Fibroblast of lung (primary cell): Measurements from ENCODE around the gene AIFM1. TPM values are rescaled to one million over a fixed set of nuclear protein-coding genes. Genes with fewer than 3 reads are reported as not detected.

Source experiments
- DNase-seq, 2 donors: peaks; one replicate each; pipeline versions ENCODE4 v3.0.0 to v3.0.0-alpha.2; 2010; ENCODE audit warnings: low read depth in 2 of 2
- H2AFZ ChIP-seq: 2 replicates; pipeline ENCODE4 v1.5.1; 2012; ENCODE audit warnings: low read length, control low read depth, inconsistent platforms
- H3K27ac ChIP-seq: 2 replicates; pipeline ENCODE4 v1.5.1; 2011; ENCODE audit warnings: low read length, control low read depth; ENCODE audit not compliant: insufficient read depth
- H3K27me3 ChIP-seq: 2 replicates; pipeline ENCODE4 v1.5.1; 2011; ENCODE audit warnings: mild to moderate bottlenecking, low read length; ENCODE audit not compliant: control insufficient read depth, insufficient read depth
- H3K36me3 ChIP-seq: 2 replicates; pipeline ENCODE4 v1.5.1; 2011; ENCODE audit warnings: low read length; ENCODE audit not compliant: control insufficient read depth, insufficient read depth
- H3K4me1 ChIP-seq: 2 replicates; pipeline ENCODE4 v1.5.1; 2011; ENCODE audit warnings: low read length; ENCODE audit not compliant: control insufficient read depth, insufficient read depth; ENCODE audit errors: extremely low read depth
- H3K4me2 ChIP-seq: 2 replicates; pipeline ENCODE4 v1.5.1; 2011; ENCODE audit warnings: low read length, control low read depth; ENCODE audit not compliant: insufficient read depth; ENCODE audit errors: extremely low read depth
- H3K4me3 ChIP-seq, 4 experiments: fragments of 200-600 bp in 1 of 4; sonication (generic) in 1 of 4; replicated peaks in 1 of 4; 2 replicates each; pipeline ENCODE4 v1.5.1; 2011 to 2016; ENCODE audit warnings: low read length in 4 of 4, low read depth in 3 of 4, mild to moderate bottlenecking in 3 of 4, control low read depth in 2 of 4, inconsistent platforms in 1 of 4, mixed read lengths in 1 of 4; ENCODE audit not compliant: insufficient read depth in 1 of 4; ENCODE audit errors: control extremely low read depth in 1 of 4
- H3K79me2 ChIP-seq: 2 replicates; pipeline ENCODE4 v1.5.1; 2012; ENCODE audit warnings: mild to moderate bottlenecking, low read length, inconsistent platforms; ENCODE audit not compliant: control insufficient read depth, insufficient read depth
- H3K9ac ChIP-seq: 2 replicates; pipeline ENCODE4 v1.5.1; 2011; ENCODE audit warnings: mild to moderate bottlenecking, low read length, control low read depth; ENCODE audit not compliant: insufficient read depth
- H3K9me3 ChIP-seq: 2 replicates; pipeline ENCODE4 v1.5.1; 2012; ENCODE audit warnings: low read depth, low read length; ENCODE audit not compliant: control insufficient read depth, insufficient read depth
- H4K20me1 ChIP-seq: 2 replicates; pipeline ENCODE4 v1.5.1; 2011; ENCODE audit warnings: low read length; ENCODE audit not compliant: control insufficient read depth, insufficient read depth; ENCODE audit errors: extremely low read depth
- EZH2 ChIP-seq: IDR thresholded peaks from 2 replicates; pipeline ENCODE4 v1.5.1; 2012; ENCODE audit warnings: low read length, control low read depth, mild to moderate bottlenecking; ENCODE audit errors: missing control alignments
- polyA plus RNA-seq, 2 donors: library from polyadenylated mRNA; depleted of rRNA in 1 of 2; stranded (reverse) in 1 of 2; unstranded in 1 of 2; fragments of >200 nt; gene quantifications; 2 replicates each; pipeline ENCODE4 v1.2.1, GENCODE V29; 2011 to 2012; ENCODE audit warnings: missing spikeins in 1 of 2
- total RNA-seq: library from RNA; depleted of rRNA; stranded (reverse); fragments of >200 nt; gene quantifications from 2 replicates; pipeline ENCODE4 v1.2.1, GENCODE V29; 2014
- TF ChIP-seq, protein P1 (sequence below), 2 donors: IDR thresholded peaks in 1 of 2; conservative IDR thresholded peaks in 1 of 2; 1 replicate in 1 of 2; 2 replicates in 1 of 2; pipeline ENCODE4 v1.5.1; 2011 to 2012; ENCODE audit warnings: low read length in 2 of 2, control low read depth in 1 of 2, inconsistent platforms in 1 of 2, low read depth in 1 of 2, mild to moderate bottlenecking in 1 of 2

AIFM1 gene
- total and polyA plus RNA-seq, 2 donors (not counting 1 experiment from before 2014, with no cell fraction given), result 23.1 to 36.1 TPM

DNA sequence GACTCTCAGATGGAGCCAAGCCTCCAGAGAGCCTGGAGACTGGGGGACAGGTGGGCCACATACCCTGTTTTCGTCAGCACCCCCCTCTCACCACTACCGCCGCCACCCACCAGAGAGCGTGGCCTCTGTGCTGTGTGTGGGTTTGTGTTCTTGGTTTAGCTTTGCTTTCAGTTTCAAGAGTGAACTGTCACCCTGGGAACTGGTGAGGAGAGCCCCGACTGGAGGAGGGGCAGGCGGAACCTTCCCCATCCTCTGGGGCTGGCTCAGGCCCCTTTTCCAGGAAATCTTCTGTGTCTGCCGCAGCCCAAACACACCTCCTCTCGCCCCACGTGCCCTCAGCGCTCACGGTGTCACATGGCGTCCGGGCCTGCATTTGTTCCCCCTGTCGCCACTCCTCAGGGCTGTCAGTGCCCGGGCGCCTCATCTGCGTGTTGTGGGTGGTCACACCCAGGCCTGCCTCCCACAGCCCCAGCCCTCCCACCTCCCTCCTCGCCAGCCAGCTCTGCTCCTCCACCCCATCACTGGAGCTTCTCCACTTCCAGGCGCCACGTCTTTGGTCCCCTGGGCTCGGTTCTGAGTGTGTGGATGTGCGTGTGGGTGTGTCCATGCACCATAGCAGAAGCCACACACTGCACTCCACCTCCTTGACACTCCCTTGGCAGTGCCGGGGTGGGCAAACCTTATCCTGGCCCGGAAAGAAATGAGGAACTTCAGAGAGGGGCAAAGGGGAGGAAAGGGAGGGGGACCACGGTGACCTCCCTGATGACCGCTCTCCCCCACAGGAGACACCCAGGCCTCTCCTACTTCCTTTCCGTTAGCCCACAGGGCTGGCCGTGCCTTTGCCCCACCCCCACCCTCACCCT is 83.2 kb downstream of the AIFM1 start:
- Histone ChIP-seq H2AFZ (no peak overlapping the region), H3K4me1 (peaks cover 7% of the 10 kb centered on the region), H3K27me3 (no peaks in the 10 kb centered on the region), H3K36me3 (peaks cover 2% of the 10 kb centered on the region), H3K4me3 (no peak overlapping the region), H3K9me3 (no peaks in the 10 kb centered on the region), H4K20me1 (no peaks in the 10 kb centered on the region), H3K4me2 (peak overlapping the region; percentile 25), H3K27ac (peak overlapping the region; percentile 51), H3K9ac (peak overlapping the region; percentile 23), H3K79me2 (no peaks in the 10 kb centered on the region)
- no peak for TF ChIP-seq EZH2
- TF ChIP-seq, protein P1, sequence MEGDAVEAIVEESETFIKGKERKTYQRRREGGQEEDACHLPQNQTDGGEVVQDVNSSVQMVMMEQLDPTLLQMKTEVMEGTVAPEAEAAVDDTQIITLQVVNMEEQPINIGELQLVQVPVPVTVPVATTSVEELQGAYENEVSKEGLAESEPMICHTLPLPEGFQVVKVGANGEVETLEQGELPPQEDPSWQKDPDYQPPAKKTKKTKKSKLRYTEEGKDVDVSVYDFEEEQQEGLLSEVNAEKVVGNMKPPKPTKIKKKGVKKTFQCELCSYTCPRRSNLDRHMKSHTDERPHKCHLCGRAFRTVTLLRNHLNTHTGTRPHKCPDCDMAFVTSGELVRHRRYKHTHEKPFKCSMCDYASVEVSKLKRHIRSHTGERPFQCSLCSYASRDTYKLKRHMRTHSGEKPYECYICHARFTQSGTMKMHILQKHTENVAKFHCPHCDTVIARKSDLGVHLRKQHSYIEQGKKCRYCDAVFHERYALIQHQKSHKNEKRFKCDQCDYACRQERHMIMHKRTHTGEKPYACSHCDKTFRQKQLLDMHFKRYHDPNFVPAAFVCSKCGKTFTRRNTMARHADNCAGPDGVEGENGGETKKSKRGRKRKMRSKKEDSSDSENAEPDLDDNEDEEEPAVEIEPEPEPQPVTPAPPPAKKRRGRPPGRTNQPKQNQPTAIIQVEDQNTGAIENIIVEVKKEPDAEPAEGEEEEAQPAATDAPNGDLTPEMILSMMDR (conservative IDR thresholded peaks at IDR 0.05 in 1 of 2, IDR thresholded peaks at IDR 0.05 in 1 of 2; ENCODE audit: low read depth in 1 of 2, low read length in 2 of 2), result no peak
- DNase-seq, result no peak

DNA sequence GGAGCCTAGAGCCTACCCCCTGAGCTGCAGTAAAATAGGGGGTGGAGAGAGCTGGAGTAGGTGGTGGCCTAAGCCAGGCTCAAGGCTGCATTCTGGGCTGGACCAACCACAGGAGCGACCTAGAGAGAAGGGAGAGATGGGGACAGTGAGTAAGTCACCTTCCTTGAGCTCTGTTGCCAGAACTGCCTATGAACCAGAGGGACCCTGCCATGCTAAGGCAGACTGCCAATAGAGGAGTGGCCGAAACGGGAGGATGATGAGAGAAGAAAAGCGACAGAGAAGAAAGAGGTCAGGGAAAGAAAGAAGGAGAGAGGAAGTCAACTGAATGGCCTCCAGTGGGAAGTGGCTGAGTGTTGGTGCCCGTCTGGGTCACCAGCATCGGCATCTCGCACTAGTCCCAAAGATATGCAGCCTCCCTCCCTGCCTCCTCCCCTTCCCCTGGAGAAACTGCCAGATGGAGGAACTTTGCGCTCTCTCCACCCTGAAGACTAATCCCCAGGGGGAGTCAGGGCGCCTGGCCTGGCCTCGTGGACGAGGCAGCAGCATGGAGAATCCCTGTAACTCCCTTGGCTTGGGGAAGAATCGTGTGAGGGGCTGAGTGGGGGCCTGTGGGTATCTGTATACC is 84.1 kb downstream of the AIFM1 start:
- H2AFZ ChIP-seq, result no peak overlapping the region
- H3K4me3 ChIP-seq, result no peak overlapping the region
- H4K20me1 ChIP-seq, result no peaks in the 10 kb centered on the region
- DNase-seq, result no peak
- H3K27ac ChIP-seq, result peak overlapping the region; percentile 51
- H3K79me2 ChIP-seq, result no peaks in the 10 kb centered on the region
- no peaks in the 10 kb centered on the region for H3K27me3 ChIP-seq
- H3K4me2 ChIP-seq, result no peak overlapping the region
- H3K9me3 ChIP-seq, result no peaks in the 10 kb centered on the region
- peaks cover 7% of the 10 kb centered on the region for H3K4me1 ChIP-seq
- TF ChIP-seq EZH2, result no peak
- TF ChIP-seq, protein P1 (conservative IDR thresholded peaks at IDR 0.05 in 1 of 2, IDR thresholded peaks at IDR 0.05 in 1 of 2; ENCODE audit: low read depth in 1 of 2, low read length in 2 of 2), result no peak
- H3K36me3 ChIP-seq, result peaks cover 2% of the 10 kb centered on the region
- no peak overlapping the region for H3K9ac ChIP-seq

DNA sequence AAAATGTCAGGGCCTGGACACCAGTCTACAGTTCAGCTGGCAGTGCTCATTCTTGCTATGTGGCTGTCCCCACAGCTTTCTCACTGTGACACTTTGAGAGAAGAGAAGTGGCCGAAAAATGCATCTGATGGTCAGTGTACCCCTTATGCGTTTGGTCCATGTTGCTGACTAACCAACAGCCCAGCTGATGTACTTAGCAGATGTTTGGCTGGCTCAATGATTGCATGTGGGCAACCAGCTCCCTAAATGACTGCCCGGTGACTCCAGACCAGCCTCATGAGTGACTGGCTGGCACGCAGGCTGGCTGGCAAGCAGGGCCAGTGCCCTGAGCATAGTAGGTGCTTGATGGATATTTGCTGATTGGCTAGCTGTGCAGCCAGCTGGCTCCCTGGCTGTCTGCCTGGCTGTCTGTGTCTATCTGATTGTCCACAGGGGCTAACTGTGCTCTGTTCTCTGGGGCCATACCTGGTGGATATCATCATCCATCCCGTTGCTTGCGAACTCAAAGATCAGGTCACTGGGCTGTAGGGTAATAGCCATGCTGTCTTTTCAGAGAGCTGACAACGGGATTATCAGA is 84.8 kb downstream of the AIFM1 start:
- Histone ChIP-seq H3K4me3 (no peak overlapping the region), H3K9ac (no peak overlapping the region), H2AFZ (no peak overlapping the region), H3K9me3 (no peaks in the 10 kb centered on the region), H3K4me1 (peaks cover 7% of the 10 kb centered on the region), H3K4me2 (no peak overlapping the region), H3K36me3 (peaks cover 2% of the 10 kb centered on the region), H3K27me3 (no peaks in the 10 kb centered on the region), H4K20me1 (no peaks in the 10 kb centered on the region), H3K27ac (no peak overlapping the region), H3K79me2 (no peaks in the 10 kb centered on the region)
- no peak for DNase-seq
- no peak for TF ChIP-seq EZH2
- TF ChIP-seq, protein P1 (conservative IDR thresholded peaks at IDR 0.05 in 1 of 2, IDR thresholded peaks at IDR 0.05 in 1 of 2; ENCODE audit: low read depth in 1 of 2, low read length in 2 of 2), result no peak
